OCI-LY1 (cell line): ENCODE results near the gene AP2A2.

Experiments used
- EZH2 ChIP-seq: fragments of 200-600 bp; sonication (generic), shearing (Covaris generic); IDR thresholded peaks from 2 replicates; pipeline ENCODE4 v1.8.0; 2017; ENCODE audit warnings: borderline replicate concordance, mixed run types, mild to moderate bottlenecking, antibody characterized with exemption, low read length, moderate library complexity, mixed read lengths
- TF ChIP-seq, protein P1 (sequence below): fragments of 200-600 bp; sonication (generic), shearing (Covaris generic); IDR thresholded peaks from 2 replicates; pipeline ENCODE4 v1.5.1; 2017; ENCODE audit warnings: mild to moderate bottlenecking, antibody characterized with exemption, low read length, moderate library complexity, mixed read lengths

DNA sequence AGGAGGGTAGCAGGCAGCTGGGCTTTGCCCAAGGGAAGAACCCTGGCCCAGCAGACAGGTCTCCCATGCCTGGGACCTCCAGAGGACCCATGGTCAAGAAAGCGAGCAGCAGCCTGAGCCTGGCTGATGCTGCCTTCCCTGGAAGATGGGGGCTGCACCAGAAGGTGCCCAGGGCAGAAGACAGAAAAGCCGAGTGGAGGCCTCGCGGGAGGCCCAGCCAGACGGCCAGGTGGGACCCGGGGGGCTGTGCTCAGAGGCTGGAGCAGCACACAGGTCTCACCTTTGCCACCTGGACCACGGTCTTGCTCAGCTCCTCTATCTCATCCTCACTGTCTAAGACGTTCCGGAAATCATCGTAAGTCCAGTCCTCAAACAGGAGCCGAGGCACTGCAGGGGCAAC is 25.9 kb upstream of the AP2A2 start:
- TF ChIP-seq, protein P1, sequence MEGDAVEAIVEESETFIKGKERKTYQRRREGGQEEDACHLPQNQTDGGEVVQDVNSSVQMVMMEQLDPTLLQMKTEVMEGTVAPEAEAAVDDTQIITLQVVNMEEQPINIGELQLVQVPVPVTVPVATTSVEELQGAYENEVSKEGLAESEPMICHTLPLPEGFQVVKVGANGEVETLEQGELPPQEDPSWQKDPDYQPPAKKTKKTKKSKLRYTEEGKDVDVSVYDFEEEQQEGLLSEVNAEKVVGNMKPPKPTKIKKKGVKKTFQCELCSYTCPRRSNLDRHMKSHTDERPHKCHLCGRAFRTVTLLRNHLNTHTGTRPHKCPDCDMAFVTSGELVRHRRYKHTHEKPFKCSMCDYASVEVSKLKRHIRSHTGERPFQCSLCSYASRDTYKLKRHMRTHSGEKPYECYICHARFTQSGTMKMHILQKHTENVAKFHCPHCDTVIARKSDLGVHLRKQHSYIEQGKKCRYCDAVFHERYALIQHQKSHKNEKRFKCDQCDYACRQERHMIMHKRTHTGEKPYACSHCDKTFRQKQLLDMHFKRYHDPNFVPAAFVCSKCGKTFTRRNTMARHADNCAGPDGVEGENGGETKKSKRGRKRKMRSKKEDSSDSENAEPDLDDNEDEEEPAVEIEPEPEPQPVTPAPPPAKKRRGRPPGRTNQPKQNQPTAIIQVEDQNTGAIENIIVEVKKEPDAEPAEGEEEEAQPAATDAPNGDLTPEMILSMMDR = no peak
- no peak for TF ChIP-seq EZH2
